Thyroid gland (tissue), 4 donors: ENCODE measurements around the gene RIC8A.

Experiments
- CTCF ChIP-seq, 6 experiments: fragments of 200-600 bp in 3 of 6; fragments of 450-650 bp in 3 of 6; sonication (generic) in 3 of 6; IDR thresholded peaks; one replicate each; pipeline ENCODE4 v1.5.1; 2016 to 2019; ENCODE audit warnings: antibody characterized with exemption in 6 of 6, mild to moderate bottlenecking in 2 of 6, inconsistent platforms in 1 of 6, moderate library complexity in 1 of 6
- POLR2A ChIP-seq, 2 donors: fragments of 450-650 bp; IDR thresholded peaks; one replicate each; pipeline ENCODE4 v1.6.1; 2017; ENCODE audit warnings: antibody characterized with exemption in 2 of 2, mild to moderate bottlenecking in 2 of 2, moderate library complexity in 1 of 2

- no peak for TF ChIP-seq CTCF (IDR thresholded peaks at IDR 0.05)
- TF ChIP-seq POLR2A (IDR thresholded peaks at IDR 0.05): no peak
Measured at GRCh38 chr11:257766-258493, 50.4 kb downstream of the RIC8A start.
